PFSK-1 (cell line): ENCODE measurements around the gene REP15.

Source experiments
- FOXP2 ChIP-seq: optimal IDR thresholded peaks from 2 replicates; pipeline ENCODE3; 2011; ENCODE audit warnings: borderline replicate concordance, control low read depth, inconsistent platforms; ENCODE audit not compliant: insufficient read depth; ENCODE audit errors: extremely low read length, extremely low read depth
- POLR2AphosphoS5 ChIP-seq: IDR thresholded peaks from 2 replicates; pipeline ENCODE4 v1.6.1; 2012; ENCODE audit warnings: low read depth, mild to moderate bottlenecking, control low read depth, low read length, moderate library complexity
- SIN3A ChIP-seq: IDR thresholded peaks from 2 replicates; pipeline ENCODE4 v1.6.1; 2012; ENCODE audit warnings: mild to moderate bottlenecking, low read length, moderate library complexity, borderline replicate concordance; ENCODE audit not compliant: insufficient read depth
- TAF1 ChIP-seq: IDR thresholded peaks from 2 replicates; pipeline ENCODE4 v1.6.1; 2012; ENCODE audit warnings: low read length, control low read depth, borderline replicate concordance; ENCODE audit not compliant: insufficient read depth
- TF ChIP-seq, protein P1 (sequence below), 2 experiments: IDR thresholded peaks; 2 replicates each; pipeline versions ENCODE4 v1.6.1 to v1.8.0; 2011 to 2012; ENCODE audit warnings: low read depth in 2 of 2, low read length in 2 of 2, control low read depth in 1 of 2, inconsistent platforms in 1 of 2, mild to moderate bottlenecking in 1 of 2, moderate library complexity in 1 of 2; ENCODE audit not compliant: insufficient read depth in 1 of 2

The REP15 gene

DNA sequence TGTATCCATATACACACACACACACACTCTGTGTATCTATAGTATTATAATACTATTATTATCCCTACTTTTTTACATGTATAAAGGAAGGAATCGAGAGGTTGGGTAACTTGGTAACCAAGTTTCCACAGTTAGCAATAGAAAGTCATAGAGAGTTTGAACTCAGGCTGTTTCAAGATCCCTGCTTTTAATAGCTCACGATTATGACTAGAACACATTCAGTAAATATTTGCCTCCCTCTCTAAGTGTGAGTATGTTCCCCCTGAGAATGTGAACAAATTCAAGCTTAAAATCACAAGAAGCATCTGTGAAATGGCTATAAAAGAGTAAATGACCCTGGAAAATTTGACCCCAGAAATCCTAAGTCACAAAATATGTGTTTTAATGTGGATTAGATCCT lies 11.0 kb upstream of the REP15 start:
- TF ChIP-seq SIN3A (no peak), POLR2AphosphoS5 (no peak), FOXP2 (no peak), TAF1 (no peak)
- TF ChIP-seq, protein P1, sequence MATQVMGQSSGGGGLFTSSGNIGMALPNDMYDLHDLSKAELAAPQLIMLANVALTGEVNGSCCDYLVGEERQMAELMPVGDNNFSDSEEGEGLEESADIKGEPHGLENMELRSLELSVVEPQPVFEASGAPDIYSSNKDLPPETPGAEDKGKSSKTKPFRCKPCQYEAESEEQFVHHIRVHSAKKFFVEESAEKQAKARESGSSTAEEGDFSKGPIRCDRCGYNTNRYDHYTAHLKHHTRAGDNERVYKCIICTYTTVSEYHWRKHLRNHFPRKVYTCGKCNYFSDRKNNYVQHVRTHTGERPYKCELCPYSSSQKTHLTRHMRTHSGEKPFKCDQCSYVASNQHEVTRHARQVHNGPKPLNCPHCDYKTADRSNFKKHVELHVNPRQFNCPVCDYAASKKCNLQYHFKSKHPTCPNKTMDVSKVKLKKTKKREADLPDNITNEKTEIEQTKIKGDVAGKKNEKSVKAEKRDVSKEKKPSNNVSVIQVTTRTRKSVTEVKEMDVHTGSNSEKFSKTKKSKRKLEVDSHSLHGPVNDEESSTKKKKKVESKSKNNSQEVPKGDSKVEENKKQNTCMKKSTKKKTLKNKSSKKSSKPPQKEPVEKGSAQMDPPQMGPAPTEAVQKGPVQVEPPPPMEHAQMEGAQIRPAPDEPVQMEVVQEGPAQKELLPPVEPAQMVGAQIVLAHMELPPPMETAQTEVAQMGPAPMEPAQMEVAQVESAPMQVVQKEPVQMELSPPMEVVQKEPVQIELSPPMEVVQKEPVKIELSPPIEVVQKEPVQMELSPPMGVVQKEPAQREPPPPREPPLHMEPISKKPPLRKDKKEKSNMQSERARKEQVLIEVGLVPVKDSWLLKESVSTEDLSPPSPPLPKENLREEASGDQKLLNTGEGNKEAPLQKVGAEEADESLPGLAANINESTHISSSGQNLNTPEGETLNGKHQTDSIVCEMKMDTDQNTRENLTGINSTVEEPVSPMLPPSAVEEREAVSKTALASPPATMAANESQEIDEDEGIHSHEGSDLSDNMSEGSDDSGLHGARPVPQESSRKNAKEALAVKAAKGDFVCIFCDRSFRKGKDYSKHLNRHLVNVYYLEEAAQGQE (IDR thresholded peaks at IDR 0.05; ENCODE audit: insufficient read depth in 1 of 2, low read depth in 2 of 2, low read length in 2 of 2): no peak

DNA sequence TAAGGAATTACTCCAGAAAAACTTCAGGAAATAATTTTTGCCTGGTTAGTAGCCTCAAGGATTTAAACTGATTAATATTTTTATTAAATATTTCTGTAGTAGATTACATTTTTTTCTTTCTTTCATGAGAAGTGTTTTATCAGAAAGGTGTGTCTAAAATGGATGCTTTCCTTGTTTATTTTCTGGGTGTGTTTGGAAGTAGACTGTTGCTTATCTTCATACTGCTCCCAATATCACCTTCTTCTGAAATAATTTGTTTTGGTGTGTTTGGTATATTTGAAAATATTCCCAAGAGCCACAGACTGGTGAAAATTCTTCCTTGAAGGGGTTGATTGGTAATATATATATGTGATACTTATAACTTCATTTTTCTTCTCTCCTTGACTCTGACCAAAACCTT lies 10.1 kb upstream of the REP15 start:
- no peak for TF ChIP-seq POLR2AphosphoS5
- TF ChIP-seq, protein P1 (IDR thresholded peaks at IDR 0.05; ENCODE audit: insufficient read depth in 1 of 2, low read depth in 2 of 2, low read length in 2 of 2): no peak
- TF ChIP-seq TAF1: no peak
- no peak for TF ChIP-seq FOXP2
- TF ChIP-seq SIN3A: no peak

DNA sequence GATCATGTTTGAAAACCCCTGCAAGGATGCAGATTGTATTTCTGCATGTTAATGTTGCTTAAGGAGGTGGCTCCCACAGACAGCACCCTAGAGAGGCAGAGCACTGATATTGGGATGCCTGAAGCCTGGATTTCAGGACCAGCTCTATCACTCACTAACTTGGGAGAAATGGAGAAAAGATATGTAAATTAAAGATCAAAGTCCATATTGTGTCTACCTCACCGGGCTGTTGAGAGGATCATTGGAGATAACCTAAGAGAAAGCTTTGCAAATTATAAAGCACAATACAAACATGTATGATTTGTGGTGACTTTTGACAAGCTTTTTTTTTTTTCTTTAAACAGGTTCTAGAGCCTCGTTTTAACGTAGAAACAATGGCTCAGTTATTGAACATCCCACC lies 7.6 kb upstream of the REP15 start:
- TF ChIP-seq, protein P1 (IDR thresholded peaks at IDR 0.05; ENCODE audit: insufficient read depth in 1 of 2, low read depth in 2 of 2, low read length in 2 of 2): no peak
- TF ChIP-seq FOXP2 (no peak), TAF1 (no peak), POLR2AphosphoS5 (no peak)

DNA sequence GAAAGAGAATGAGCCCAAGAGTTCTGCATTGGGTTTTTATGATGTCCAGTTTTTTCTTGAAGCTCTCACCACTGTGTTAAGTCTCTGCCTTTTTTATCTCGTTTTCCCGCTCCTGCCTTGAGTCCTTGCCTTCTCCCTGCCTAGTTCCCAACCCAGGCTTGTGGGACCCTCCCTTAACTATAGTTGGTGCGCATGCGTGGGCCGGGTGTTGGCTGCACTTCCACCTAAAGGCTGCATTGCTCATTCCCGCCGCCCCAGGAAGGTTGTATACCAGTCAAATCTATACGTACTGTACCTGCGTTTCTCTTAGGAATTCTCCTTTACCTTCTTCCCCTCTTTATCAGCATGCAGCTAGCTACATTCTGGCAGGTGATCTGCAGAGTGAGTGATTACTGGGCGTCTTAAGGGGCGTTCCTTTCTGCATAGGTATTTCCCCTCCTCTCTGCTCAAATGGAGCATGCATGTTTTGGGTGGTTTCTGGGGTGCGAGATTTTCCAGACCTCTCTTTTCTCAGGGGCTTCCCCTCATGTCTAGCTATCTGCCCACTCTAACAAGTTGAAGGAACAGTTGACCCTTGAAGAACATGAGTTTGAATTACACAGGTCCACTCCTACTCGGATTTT lies 6.6 kb upstream of the REP15 start:
- TF ChIP-seq FOXP2 (no peak), SIN3A (no peak), POLR2AphosphoS5 (no peak), TAF1 (no peak)
- TF ChIP-seq, protein P1 (IDR thresholded peaks at IDR 0.05; ENCODE audit: insufficient read depth in 1 of 2, low read depth in 2 of 2, low read length in 2 of 2): no peak

DNA sequence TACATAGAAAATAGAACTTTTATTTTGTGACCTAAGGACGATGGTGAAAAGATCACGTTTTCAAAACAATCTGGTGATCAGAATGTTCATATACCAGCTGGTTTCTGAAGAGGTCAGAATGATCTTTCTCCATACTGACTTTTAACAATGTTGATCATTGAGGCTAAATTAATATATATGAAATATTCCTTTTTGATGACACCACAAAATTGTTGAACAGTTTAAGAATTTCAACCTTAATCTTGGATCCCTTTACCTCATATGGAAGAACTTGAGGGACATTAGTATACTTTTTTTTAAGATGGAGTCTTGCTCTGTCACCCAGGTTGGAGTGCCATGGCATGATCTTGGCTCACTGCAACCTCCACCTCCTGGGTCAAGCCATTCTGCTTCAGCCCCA lies 2.8 kb upstream of the REP15 start:
- TF ChIP-seq FOXP2: no peak
- TF ChIP-seq, protein P1 (IDR thresholded peaks at IDR 0.05; ENCODE audit: insufficient read depth in 1 of 2, low read depth in 2 of 2, low read length in 2 of 2): no peak
- no peak for TF ChIP-seq TAF1
- no peak for TF ChIP-seq POLR2AphosphoS5
- no peak for TF ChIP-seq SIN3A
